NCI-H446 treated with DMSO at 0.1 percent for 48 hours (cell line): ENCODE results near the gene SNCG.
"Not testable (repeated sequence)": the region's sequence is repeated elsewhere in the genome, so short reads cannot be mapped to it uniquely, and the experiment has no call there.

Experiments
- DNase-seq: peaks from one replicate; lab custom pipeline; 2025; lab: John Stamatoyannopoulos, UW

Gene SNCG

GRCh38 chr10:86945361-86946212, 12.8 kb upstream of the SNCG start:
- no peak for DNase-seq

GRCh38 chr10:86946213-86947155, 11.9 kb upstream of the SNCG start:
- no peak for DNase-seq

- DNase-seq, result not testable (repeated sequence)
These were observed 10.6 kb upstream of the SNCG start for GRCh38 chr10:86947806-86948205.

GRCh38 chr10:86950349-86950748, 8.1 kb upstream of the SNCG start:
- no peak for DNase-seq

- no peak for DNase-seq
These were observed 7.1 kb upstream of the SNCG start for GRCh38 chr10:86951184-86951761.

- no peak for DNase-seq
These were observed 6.3 kb upstream of the SNCG start for GRCh38 chr10:86952106-86952505.

- not testable (repeated sequence) for DNase-seq
These were observed 5.7 kb upstream of the SNCG start for GRCh38 chr10:86952697-86953096.

- no peak for DNase-seq
These were observed 4.4 kb upstream of the SNCG start for GRCh38 chr10:86953747-86954680.

- no peak for DNase-seq
These were observed 3.5 kb upstream of the SNCG start for GRCh38 chr10:86954681-86955500.

GRCh38 chr10:86955501-86956194, 2.8 kb upstream of the SNCG start:
- DNase-seq, result no peak

- no peak for DNase-seq
These were observed 2.1 kb upstream of the SNCG start for GRCh38 chr10:86956195-86956847.

GRCh38 chr10:86956848-86957448, 1.5 kb upstream of the SNCG start:
- DNase-seq, result no peak

- no peak for DNase-seq
These were observed 806 bp upstream of the SNCG start, which contains the start of gene MMRN2 for GRCh38 chr10:86957471-86958115. TSS of gene MMRN2 (minus strand) at chr10:86957615. CDS start at chr10:86957541, 74 bp downstream.

- DNase-seq, result no peak
These were observed 720 bp downstream of the SNCG start for GRCh38 chr10:86958901-86959736.

GRCh38 chr10:86959737-86960002, 1.3 kb downstream of the SNCG start:
- DNase-seq, result no peak

GRCh38 chr10:86960003-86960862, 1.8 kb downstream of the SNCG start:
- DNase-seq, result no peak
